Neural progenitor cell (in vitro differentiated cells): Measurements from ENCODE around the gene BIN2.

Experiments used
- EZH2phosphoT487 ChIP-seq: fragments of 200-600 bp; sonication (generic); IDR thresholded peaks from 2 replicates; pipeline ENCODE4 v1.6.1; 2017; ENCODE audit warnings: antibody characterized with exemption
- TF ChIP-seq, protein P1 (sequence below): fragments of 200-600 bp; sonication (generic); IDR thresholded peaks from 2 replicates; pipeline ENCODE4 v1.5.1; 2017; ENCODE audit warnings: antibody characterized with exemption, mild to moderate bottlenecking

DNA sequence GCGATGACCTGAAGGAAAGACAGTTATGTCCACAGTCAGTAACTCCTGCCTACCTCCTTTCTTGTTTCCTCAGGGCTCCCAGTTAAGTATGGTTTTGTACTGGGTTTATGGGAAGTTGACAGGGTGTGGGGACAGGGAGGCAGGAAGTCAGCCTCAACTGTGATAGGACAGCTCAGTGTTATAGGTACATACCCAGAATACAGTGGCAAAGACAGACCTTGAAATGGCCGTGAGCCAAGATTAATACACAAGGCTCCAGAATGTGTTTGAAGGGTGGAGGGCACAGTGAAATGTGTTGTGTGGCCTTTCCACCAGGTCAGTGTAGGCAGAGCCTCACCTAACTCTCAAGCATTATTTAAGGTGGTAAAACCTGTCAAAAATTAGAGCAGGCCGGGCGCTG is 4.6 kb upstream of the BIN2 start:
- TF ChIP-seq, protein P1, sequence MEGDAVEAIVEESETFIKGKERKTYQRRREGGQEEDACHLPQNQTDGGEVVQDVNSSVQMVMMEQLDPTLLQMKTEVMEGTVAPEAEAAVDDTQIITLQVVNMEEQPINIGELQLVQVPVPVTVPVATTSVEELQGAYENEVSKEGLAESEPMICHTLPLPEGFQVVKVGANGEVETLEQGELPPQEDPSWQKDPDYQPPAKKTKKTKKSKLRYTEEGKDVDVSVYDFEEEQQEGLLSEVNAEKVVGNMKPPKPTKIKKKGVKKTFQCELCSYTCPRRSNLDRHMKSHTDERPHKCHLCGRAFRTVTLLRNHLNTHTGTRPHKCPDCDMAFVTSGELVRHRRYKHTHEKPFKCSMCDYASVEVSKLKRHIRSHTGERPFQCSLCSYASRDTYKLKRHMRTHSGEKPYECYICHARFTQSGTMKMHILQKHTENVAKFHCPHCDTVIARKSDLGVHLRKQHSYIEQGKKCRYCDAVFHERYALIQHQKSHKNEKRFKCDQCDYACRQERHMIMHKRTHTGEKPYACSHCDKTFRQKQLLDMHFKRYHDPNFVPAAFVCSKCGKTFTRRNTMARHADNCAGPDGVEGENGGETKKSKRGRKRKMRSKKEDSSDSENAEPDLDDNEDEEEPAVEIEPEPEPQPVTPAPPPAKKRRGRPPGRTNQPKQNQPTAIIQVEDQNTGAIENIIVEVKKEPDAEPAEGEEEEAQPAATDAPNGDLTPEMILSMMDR: no peak
- TF ChIP-seq EZH2phosphoT487: no peak
